Activated CD4-positive, alpha-beta T cell treated with anti-CD3 and anti-CD28 coated beads, Interleukin-2, amount 10 ng/mL, durations not matched to agents 7 days and 5 days (primary cell): ENCODE results near the gene PRSS53. TPM values are rescaled to one million over a fixed set of nuclear protein-coding genes. Genes with fewer than 3 reads are reported as not detected.
"Not testable (repeated sequence)": the region's sequence is repeated elsewhere in the genome, so short reads cannot be mapped to it uniquely, and the experiment has no call there.

ENCODE experiments used
- CTCF ChIA-PET: fragments of 350-600 bp; sonication (Branson Sonifier 250); formaldehyde crosslinking; loops from one replicate; lab custom pipeline; 2021; ENCODE audit warnings: antibody characterized with exemption; lab: Charles Lee
- POLR2A ChIA-PET: fragments of 350-600 bp; sonication (Branson Sonifier 250); formaldehyde crosslinking; loops from one replicate; lab custom pipeline; 2021; ENCODE audit warnings: antibody characterized with exemption; lab: Charles Lee
- DNase-seq: peaks from one replicate; pipeline ENCODE4 v3.0.0-alpha.2; 2020
- H3K27ac Mint-ChIP-seq: one replicate; pipeline ENCODE4 v1.8.0; 2021; ENCODE audit warnings: mild to moderate bottlenecking, moderate library complexity, mixed read lengths
- H3K27me3 Mint-ChIP-seq: one replicate; pipeline ENCODE4 v1.8.0; 2021; ENCODE audit warnings: mixed read lengths
- H3K36me3 Mint-ChIP-seq: one replicate; pipeline ENCODE4 v1.8.0; 2021; ENCODE audit warnings: low read depth, mixed read lengths
- H3K4me1 Mint-ChIP-seq: one replicate; pipeline ENCODE4 v1.8.0; 2021; ENCODE audit warnings: mixed read lengths
- H3K4me3 Mint-ChIP-seq: one replicate; pipeline ENCODE4 v1.8.0; 2021; ENCODE audit warnings: mild to moderate bottlenecking, moderate library complexity, mixed read lengths
- H3K9me3 Mint-ChIP-seq: one replicate; pipeline ENCODE4 v1.8.0; 2021; ENCODE audit warnings: mixed read lengths
- total RNA-seq, 2 experiments: library from RNA; stranded (reverse); gene quantifications; one replicate each; pipeline ENCODE4 v1.2.3, GENCODE V29; 2021

PRSS53 gene
- total RNA-seq, 2 experiments from 2014 or later = 3.5 to 5.7 TPM

DNA sequence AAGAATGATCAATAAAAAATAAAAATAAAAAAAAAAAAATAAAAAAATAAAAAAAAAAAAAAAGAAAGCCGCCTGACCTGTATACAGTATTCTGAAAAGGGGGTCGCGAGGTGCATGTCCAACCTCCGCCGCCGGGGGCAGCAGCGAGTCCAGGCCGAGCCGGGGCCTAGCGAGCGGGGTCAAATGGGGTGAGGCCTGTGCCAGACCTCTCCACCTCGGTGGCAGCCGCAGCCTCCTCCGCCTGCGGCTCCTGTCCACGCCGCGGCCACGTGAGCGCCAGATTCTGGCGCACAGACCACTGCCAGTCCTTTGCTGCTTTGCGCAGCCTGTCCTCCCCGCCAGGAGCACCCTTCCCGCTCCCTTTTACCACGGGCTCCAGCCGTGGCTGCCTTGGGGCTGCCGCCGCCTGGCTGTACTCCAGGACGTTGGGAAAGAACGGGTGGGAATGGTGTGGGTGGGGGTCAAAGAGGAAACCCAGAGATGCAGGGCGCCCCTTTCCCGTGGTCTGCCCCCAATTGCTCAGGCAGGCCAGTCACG lies 17.0 kb upstream of the PRSS53 start:
- Mint-ChIP-seq H3K4me3 (no peak overlapping the region), H3K27ac (peak overlapping the region; percentile 46), H3K4me1 (peaks cover 26% of the 10 kb centered on the region), H3K36me3 (peaks cover 13% of the 10 kb centered on the region), H3K27me3 (no peaks in the 10 kb centered on the region), H3K9me3 (no peaks in the 10 kb centered on the region)
- ChIA-PET CTCF (no interaction called here), POLR2A (no interaction called here)
- DNase-seq = peak; percentile 76

DNA sequence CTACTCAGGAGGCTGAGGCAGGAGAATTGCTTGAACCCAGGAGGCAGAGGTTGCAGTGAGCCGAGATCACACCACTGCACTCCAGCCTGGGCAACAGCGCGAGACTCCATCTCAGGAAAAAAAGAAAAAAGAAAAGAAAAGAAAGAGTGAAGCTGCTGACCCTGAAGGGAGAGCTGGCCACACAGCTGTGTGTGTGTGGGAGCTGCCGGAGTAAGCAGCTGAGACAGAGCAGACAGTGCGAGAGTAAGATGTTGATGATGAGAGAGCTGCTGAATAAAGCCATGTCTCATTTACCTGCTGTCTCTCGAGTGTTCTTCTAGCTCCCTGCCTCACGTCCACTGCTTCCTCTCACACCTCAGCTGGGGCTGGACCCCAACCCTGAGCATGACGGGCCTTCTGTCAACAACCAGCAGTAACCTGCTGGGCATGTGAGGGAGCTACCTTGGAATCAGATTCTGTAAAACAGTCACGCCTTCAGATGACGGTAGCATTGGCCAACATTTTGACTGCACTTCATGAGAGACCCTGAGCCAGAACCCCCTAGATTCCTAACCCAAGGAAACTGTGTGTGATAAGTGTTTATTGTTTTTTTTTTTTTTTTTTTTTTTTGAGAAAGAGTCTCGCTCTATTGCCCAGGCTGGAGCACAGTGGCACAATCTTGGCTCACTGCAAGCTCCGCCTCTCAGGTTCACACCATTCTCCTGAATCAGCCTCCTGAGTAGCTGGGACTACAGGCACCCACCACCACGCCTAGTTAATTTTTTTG lies 12.3 kb upstream of the PRSS53 start:
- ChIA-PET POLR2A (interaction anchor here (0.5 kb wide), 1 partner anchor 243 kb away, joined by 3 read pairs; no protein-coding TSS in a partner anchor), CTCF (interaction anchor here (0.6 to 2.2 kb wide), 8 partner anchors 11 to 157 kb away, joined by 3 to 10 read pairs (median 4); no protein-coding TSS in a partner anchor)
- H3K27ac Mint-ChIP-seq, H3K4me1 Mint-ChIP-seq, H3K9me3 Mint-ChIP-seq, DNase-seq, H3K27me3 Mint-ChIP-seq, H3K36me3 Mint-ChIP-seq, H3K4me3 Mint-ChIP-seq: not testable (repeated sequence)

DNA sequence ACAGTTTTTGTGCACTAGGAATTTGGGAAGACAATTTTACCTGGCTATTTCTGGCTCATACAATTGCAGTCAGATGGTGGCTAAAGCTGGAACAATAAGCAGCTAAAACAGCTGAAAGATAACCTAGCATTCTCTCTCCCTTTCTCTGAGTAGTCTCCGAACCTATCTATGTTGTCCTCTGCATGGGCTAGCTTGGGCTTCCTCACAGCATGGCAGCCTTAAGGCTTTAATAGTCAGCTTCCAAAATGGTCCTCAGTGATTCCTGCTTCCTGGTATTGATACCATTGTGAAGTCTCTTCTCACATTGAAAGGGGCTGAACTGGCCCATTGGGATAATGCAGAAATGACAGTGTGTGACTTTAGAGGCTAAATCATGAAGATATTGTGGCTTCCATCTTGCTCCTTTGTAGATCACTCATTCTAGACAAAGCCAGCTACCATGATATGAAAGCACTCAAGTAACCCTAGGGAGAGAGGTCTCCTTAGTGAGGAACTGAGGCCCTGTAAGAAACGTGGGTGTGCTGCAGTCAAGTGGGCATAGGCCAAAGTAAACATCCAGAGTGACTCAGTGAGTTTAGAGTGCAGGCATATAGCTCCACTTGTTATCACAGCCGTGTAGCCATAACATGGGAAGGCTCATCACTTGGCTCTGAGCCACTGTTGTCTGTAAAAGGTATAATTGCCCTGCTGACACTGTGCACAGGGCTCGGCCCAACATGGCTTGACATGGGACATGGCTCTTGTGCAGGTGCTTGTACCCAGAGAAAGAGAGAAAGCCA lies 11.3 kb upstream of the PRSS53 start:
- Mint-ChIP-seq H3K36me3 (no peaks in the 10 kb centered on the region), H3K4me3 (no peak overlapping the region), H3K9me3 (no peaks in the 10 kb centered on the region), H3K4me1 (peaks cover 10% of the 10 kb centered on the region), H3K27me3 (no peaks in the 10 kb centered on the region), H3K27ac (no peak overlapping the region)
- no peak for DNase-seq
- CTCF ChIA-PET = interaction anchor here (0.6 to 2.2 kb wide), 7 partner anchors 12 to 44 kb away, joined by 3 to 10 read pairs (median 4); partner anchors contain the start of gene KAT8
- POLR2A ChIA-PET = interaction anchor here (0.5 kb wide), 1 partner anchor 244 kb away, joined by 3 read pairs; no protein-coding TSS in a partner anchor

DNA sequence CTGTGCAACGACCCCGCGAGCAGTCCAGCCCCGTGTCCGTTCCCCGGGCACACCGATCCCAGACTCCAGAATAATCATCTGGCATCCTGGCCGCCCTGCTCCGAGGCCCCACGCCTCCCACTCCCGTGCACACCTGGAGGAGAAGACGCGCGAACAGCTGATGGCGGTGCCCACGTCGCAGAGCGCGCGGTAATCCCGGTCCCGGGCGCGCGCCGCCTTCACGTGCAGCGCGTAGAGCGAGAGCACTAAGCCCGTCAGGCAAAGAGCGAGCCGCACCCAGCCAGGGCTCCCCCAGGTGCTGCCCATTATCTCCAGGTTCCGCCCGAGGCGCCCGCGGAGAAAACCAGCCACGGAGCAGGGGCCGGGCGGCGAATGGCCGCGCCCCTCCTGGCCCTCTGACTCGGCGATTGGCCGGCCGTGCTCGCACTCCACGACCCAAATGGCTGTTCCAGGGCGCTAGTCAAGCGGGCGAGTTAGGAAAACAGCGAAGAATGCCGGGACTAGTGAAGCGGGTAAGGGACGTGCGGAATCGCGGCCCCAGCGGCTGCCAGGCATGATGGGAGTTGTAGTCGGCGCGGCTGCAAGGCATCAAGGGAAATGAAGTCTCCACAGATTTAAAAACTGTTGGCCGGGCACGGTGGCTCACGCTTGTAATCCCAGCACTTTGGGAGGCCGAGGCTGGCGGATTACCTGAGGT lies 5.8 kb upstream of the PRSS53 start, which contains the start of gene VKORC1:
VKORC1 (minus strand) TSS at position 374 of the 697 bp plus-strand sequence; CDS start at position 306, 68 bp downstream.
- DNase-seq = peak; percentile 91
- Mint-ChIP-seq H3K4me3 (peak within 1 kb of the TSS; percentile 93), H3K27me3 (no peaks in the 10 kb centered on the region), H3K36me3 (peaks cover 8% of the 10 kb centered on the region), H3K27ac (peak within 1 kb of the TSS; percentile 94), H3K9me3 (no peaks in the 10 kb centered on the region), H3K4me1 (peaks cover 33% of the 10 kb centered on the region)
- ChIA-PET CTCF (interaction anchor here (0.7 to 2.5 kb wide), 6 partner anchors 10 to 152 kb away, joined by 3 to 13 read pairs (median 3); partner anchors contain the start of genes ZNF646 and ZNF668), POLR2A (no interaction called here)

GRCh38 chr16:31094088-31094423 lies 5.3 kb upstream of the PRSS53 start:
- Mint-ChIP-seq H3K4me3 (peak overlapping the region; percentile 93), H3K36me3 (peaks cover 11% of the 10 kb centered on the region), H3K9me3 (no peaks in the 10 kb centered on the region), H3K27ac (peak overlapping the region; percentile 94), H3K4me1 (peaks cover 33% of the 10 kb centered on the region), H3K27me3 (no peaks in the 10 kb centered on the region)
- no peak for DNase-seq
- CTCF ChIA-PET = interaction anchor here (1.0 to 2.5 kb wide), 5 partner anchors 10 to 152 kb away, joined by 3 to 13 read pairs (median 3); partner anchors contain the start of genes ZNF646 and ZNF668
- POLR2A ChIA-PET = no interaction called here

DNA sequence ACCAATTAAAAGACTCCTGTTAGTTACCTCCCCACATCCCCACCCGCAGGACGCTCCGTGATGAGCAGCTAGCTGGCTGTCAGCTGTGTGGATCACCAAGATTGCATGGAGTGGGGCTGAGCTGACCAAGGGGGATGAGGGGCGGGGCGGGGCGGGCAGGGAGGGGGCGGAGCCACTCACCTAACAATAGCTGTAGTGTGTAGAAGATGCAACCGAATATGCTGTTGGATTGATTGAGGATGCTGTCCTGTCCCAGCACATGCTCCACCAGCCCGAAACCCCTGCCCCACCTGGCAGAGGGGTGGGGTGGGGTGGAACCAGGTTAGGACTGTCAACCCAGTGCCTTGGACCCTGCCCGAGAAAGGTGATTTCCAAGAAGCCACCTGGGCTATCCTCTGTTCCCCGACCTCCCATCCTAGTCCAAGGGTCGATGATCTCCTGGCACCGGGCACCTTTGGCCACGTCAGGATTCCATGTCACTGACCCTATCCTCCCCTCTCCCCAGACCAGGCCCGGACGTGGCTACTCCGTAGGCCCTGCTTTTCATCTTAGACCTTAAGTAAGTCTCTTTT lies 4.5 kb upstream of the PRSS53 start:
- Mint-ChIP-seq H3K36me3 (peaks cover 12% of the 10 kb centered on the region), H3K4me3 (peak overlapping the region; percentile 66), H3K9me3 (no peaks in the 10 kb centered on the region), H3K4me1 (peaks cover 33% of the 10 kb centered on the region), H3K27me3 (no peaks in the 10 kb centered on the region), H3K27ac (peak overlapping the region; percentile 74)
- POLR2A ChIA-PET = no interaction called here
- CTCF ChIA-PET = interaction anchor here (1.0 to 2.6 kb wide), 6 partner anchors 18 to 152 kb away, joined by 3 to 13 read pairs (median 8); partner anchors contain the start of genes ZNF646 and ZNF668
- no peak for DNase-seq

DNA sequence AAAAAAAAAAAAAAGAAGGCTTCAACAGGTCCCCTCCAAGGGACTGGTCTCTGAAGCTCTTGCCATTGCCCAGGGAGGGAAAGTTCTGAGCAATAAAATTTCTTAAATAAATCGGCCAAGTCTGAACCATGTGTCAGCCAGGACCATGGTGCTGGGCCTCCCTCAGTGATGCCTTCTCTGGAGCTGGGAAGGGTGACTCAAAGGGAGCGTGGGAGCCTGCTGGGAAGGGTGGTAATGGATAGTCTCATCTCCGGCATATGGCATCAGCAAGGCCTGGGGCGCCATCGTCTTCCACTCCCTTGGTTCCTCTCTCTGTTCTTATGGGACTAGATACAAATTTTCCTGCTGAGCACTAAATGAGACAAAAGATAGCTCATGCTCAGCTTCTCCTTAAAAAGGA lies 3.6 kb upstream of the PRSS53 start:
- Mint-ChIP-seq H3K9me3 (no peaks in the 10 kb centered on the region), H3K4me1 (peaks cover 33% of the 10 kb centered on the region), H3K4me3 (peak overlapping the region; percentile 42), H3K27me3 (no peaks in the 10 kb centered on the region), H3K27ac (peak overlapping the region; percentile 54), H3K36me3 (peaks cover 13% of the 10 kb centered on the region)
- ChIA-PET POLR2A (no interaction called here), CTCF (interaction anchor here (1.6 to 2.6 kb wide), 4 partner anchors 19 to 151 kb away, joined by 7 to 13 read pairs (median 8); partner anchors contain the start of genes ZNF646 and ZNF668)
- no peak for DNase-seq

DNA sequence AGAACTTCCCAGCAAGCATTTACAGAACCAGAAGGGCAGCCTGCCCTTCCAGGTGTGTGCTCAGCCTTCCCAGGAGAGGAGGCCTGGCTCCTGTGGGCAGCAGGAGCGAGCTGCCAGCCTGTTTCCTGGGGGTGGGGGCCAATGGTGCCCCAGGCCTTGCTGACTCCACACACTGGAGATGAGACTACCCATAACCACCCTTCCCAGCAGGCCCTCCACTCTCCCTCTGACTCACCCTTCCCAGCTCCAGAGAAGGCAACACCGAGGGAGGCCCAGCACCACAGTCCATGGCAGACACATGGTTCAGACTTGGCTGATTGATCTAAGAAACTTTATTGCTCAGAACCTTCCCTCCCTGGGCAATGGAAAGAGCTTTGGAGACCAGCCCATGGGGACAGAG lies 1.8 kb upstream of the PRSS53 start:
- CTCF ChIA-PET = no interaction called here
- H3K36me3 Mint-ChIP-seq = peaks cover 14% of the 10 kb centered on the region
- no peaks in the 10 kb centered on the region for H3K27me3 Mint-ChIP-seq
- POLR2A ChIA-PET = no interaction called here
- H3K27ac Mint-ChIP-seq = no peak overlapping the region
- H3K4me3 Mint-ChIP-seq = no peak overlapping the region
- peaks cover 27% of the 10 kb centered on the region for H3K4me1 Mint-ChIP-seq
- no peak for DNase-seq
- H3K9me3 Mint-ChIP-seq = no peaks in the 10 kb centered on the region

- Mint-ChIP-seq H3K36me3 (peaks cover 16% of the 10 kb centered on the region), H3K27ac (no peak overlapping the region), H3K4me1 (peaks cover 16% of the 10 kb centered on the region), H3K27me3 (no peaks in the 10 kb centered on the region), H3K9me3 (no peaks in the 10 kb centered on the region), H3K4me3 (no peak overlapping the region)
- no peak for DNase-seq
- POLR2A ChIA-PET = no interaction called here
- CTCF ChIA-PET = interaction anchor here (0.6 kb wide), 1 partner anchor 69 kb away, joined by 5 read pairs; no protein-coding TSS in a partner anchor
Observed at GRCh38 chr16:31089199-31089598, 456 bp upstream of the PRSS53 start.

DNA sequence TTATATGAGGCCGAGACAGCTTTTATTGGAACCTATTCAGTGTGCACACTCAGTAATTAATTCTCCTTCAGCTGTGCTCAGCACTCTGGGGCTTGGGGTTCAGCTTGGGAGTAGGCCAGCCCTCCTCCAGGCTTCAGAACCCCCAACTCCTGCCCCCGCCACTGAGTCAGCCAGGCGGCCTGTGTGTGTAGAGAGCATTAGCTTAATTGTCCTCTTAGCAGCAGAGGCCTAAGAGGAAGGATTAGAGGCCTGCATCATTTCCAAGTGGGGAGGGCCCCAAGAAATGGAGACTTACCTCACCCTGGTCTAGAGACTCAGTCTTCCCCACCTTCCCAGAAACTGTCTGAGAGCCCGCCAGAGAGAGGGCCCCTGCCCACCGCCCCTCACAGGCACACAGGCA lies 772 bp downstream of the PRSS53 start:
- peaks cover 16% of the 10 kb centered on the region for H3K36me3 Mint-ChIP-seq
- ChIA-PET POLR2A (no interaction called here), CTCF (no interaction called here)
- no peak overlapping the region for H3K4me3 Mint-ChIP-seq
- no peak for DNase-seq
- H3K4me1 Mint-ChIP-seq = peaks cover 6% of the 10 kb centered on the region
- no peaks in the 10 kb centered on the region for H3K27me3 Mint-ChIP-seq
- H3K27ac Mint-ChIP-seq = no peak overlapping the region
- H3K9me3 Mint-ChIP-seq = no peaks in the 10 kb centered on the region

GRCh38 chr16:31087481-31087880 lies 1.3 kb downstream of the PRSS53 start:
- no peak for DNase-seq
- H3K27ac Mint-ChIP-seq = no peak overlapping the region

GRCh38 chr16:31086629-31086906 lies 2.2 kb downstream of the PRSS53 start:
- H3K27ac Mint-ChIP-seq = no peak overlapping the region
- POLR2A ChIA-PET = no interaction called here
- CTCF ChIA-PET = interaction anchor here (0.8 to 1.3 kb wide), 2 partner anchors 11 to 15 kb away, joined by 3 to 5 read pairs; no protein-coding TSS in a partner anchor
- no peak for DNase-seq
- H3K36me3 Mint-ChIP-seq = peaks cover 19% of the 10 kb centered on the region
- no peaks in the 10 kb centered on the region for H3K27me3 Mint-ChIP-seq
- H3K9me3 Mint-ChIP-seq = no peaks in the 10 kb centered on the region
- no peak overlapping the region for H3K4me3 Mint-ChIP-seq
- peaks cover 3% of the 10 kb centered on the region for H3K4me1 Mint-ChIP-seq

More at GRCh38 chr16:31087481-31087880, 1.3 kb downstream of the PRSS53 start:
- Mint-ChIP-seq H3K36me3 (peaks cover 16% of the 10 kb centered on the region), H3K4me1 (peaks cover 2% of the 10 kb centered on the region), H3K9me3 (no peaks in the 10 kb centered on the region), H3K27me3 (no peaks in the 10 kb centered on the region), H3K4me3 (no peak overlapping the region)
- ChIA-PET CTCF (interaction anchor here (1.3 kb wide), 1 partner anchor 11 kb away, joined by 5 read pairs; no protein-coding TSS in a partner anchor), POLR2A (no interaction called here)
